Retinal pigment epithelial cell (primary cell): ENCODE data around the gene ADAMTS10.
"Not testable (repeated sequence)": the region's sequence is repeated elsewhere in the genome, so short reads cannot be mapped to it uniquely, and the experiment has no call there.

Source experiments
- DNase-seq: peaks from one replicate; pipeline ENCODE4 v3.0.0-alpha.2; 2010; ENCODE audit warnings: low read depth
- H3K4me3 ChIP-seq: 2 replicates; pipeline ENCODE4 v1.5.1; 2011; ENCODE audit warnings: mild to moderate bottlenecking, low read length, control low read depth, moderate library complexity
- CTCF ChIP-seq: conservative IDR thresholded peaks from 2 replicates; pipeline ENCODE4 v1.5.1; 2011; ENCODE audit warnings: low read depth, low read length, control low read depth, inconsistent platforms

The ADAMTS10 gene

GRCh38 chr19:8638078-8638619 lies 27.6 kb upstream of the ADAMTS10 start:
- no peak overlapping the region for H3K4me3 ChIP-seq
- no peak for DNase-seq
- TF ChIP-seq CTCF: no peak

GRCh38 chr19:8637070-8637469 lies 26.6 kb upstream of the ADAMTS10 start:
- H3K4me3 ChIP-seq, DNase-seq: not testable (repeated sequence)

GRCh38 chr19:8635422-8635821 lies 24.9 kb upstream of the ADAMTS10 start:
- no peak overlapping the region for H3K4me3 ChIP-seq
- no peak for TF ChIP-seq CTCF
- DNase-seq: no peak

GRCh38 chr19:8631425-8631819 lies 20.9 kb upstream of the ADAMTS10 start:
- H3K4me3 ChIP-seq: no peak overlapping the region
- no peak for TF ChIP-seq CTCF
- no peak for DNase-seq

- H3K4me3 ChIP-seq: no peak overlapping the region
- DNase-seq: no peak
- TF ChIP-seq CTCF: no peak
Observed at GRCh38 chr19:8630796-8631424, 20.4 kb upstream of the ADAMTS10 start.

- DNase-seq: no peak
- H3K4me3 ChIP-seq: no peak within 1 kb of the TSS
- no peak for TF ChIP-seq CTCF
Observed at GRCh38 chr19:8629996-8630683, 19.6 kb upstream of the ADAMTS10 start, which contains the start of gene NFILZ. NFILZ (plus strand) TSS chr19:8630633; CDS start chr19:8676766, 46,133 bp downstream.

GRCh38 chr19:8629184-8629583 lies 18.7 kb upstream of the ADAMTS10 start:
- TF ChIP-seq CTCF: no peak
- H3K4me3 ChIP-seq: no peak overlapping the region
- DNase-seq: no peak
